GM21619 (cell line): ENCODE data around the gene PIAS1.

Source experiments
- ATAC-seq: cut with Tn5 transposase; IDR thresholded peaks from one replicate; pipeline ENCODE4 v1.9.1; 2021; ENCODE audit not compliant: unreplicated experiment

The PIAS1 gene

DNA sequence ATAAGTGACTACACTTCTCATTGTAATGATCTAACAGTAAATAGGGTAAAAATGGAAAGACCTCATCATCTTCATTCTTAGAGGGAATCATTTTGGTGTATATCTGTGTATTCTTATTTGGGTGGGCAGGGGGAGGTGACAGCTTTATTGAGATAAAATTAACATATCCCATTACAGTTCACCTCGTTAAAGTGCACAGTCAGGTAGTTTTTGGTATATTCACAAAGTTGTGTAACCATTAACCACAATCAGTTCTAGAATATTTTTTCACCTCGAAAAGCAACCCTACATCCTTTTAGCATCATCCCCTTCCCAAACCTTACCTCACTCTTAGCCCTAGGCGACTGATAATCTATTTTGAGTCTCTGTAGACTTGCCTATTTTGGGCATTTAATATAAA is 8.1 kb downstream of the PIAS1 start:
- ATAC-seq, result no peak

DNA sequence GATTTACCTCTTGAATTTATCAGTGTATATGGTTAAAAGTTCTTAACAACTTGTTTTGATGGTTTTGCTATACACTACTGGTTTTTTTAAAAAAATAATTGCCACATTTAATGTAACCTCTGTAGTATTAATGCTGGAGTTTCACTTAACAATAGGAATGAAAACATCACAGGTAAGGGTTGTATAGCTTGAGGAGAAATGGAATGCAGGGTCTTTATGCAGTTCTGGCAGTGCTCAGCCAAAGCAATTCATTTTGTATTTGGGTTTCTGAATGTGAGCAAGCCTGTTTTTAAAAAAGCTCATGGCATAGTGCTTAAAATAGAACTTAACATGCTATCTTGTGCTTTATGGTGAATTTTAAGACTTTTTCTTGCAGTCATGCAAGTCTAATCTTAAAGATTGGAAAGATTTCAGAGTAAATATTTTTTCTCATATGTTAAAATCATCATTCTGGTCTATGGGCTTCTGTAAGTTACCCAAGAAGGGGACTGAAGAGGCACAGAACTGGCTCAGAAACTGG is 8.9 kb downstream of the PIAS1 start:
- no peak for ATAC-seq

DNA sequence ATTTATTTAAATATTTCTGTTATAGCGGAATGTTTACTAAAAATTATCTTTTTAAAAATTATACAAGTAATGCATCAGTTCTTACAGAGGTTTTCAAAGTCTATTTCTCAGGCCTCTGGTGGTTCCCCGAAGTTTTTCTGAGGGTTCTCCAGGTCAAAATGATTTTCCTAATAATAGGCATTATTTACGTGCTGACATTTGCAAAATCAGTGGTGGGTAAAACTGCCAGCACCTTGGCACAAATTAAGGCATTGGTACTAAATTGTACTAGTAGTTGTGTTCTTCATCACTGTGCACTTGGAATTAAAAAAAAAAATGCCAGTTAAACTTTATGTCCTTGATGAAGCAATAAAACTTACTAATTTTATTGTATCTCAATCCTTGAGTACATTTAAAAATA is 9.5 kb downstream of the PIAS1 start:
- ATAC-seq, result no peak

DNA sequence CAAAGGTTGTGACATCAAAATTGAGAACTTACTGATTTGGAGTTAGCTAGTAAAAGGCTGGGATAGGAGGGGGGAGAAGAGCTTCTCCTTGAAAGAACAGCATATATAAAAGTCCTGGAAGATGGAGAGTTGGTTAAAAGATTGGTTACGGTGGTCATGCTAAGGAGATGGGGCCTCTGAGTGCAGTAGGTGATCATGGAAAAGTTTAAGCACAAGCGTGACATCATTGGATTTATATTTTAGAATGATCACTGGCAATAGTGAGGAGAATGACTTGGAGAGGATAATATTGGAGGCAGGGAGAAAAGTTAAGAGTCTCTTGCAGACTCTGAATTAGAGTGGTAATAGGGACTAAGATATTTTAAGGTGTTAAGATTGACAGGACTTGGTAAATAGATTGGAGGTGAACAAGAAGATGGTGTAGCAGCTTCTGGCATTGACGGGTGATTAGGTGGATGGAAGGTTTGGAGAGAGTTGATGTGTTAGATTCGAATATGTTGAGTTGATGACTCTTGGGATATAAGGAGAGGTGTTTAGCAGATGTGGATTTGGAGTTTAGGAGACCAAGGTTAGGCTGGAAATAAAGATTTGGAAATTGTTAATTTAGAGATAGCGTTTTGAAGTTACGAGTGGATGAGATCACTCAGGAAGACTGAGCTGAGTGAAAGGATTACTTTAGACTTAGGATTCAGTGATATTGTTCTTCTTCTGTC is 19.6 kb downstream of the PIAS1 start:
- ATAC-seq, result no peak

- ATAC-seq, result no peak
These were observed 21.8 kb downstream of the PIAS1 start for GRCh38 chr15:68075764-68076385.

DNA sequence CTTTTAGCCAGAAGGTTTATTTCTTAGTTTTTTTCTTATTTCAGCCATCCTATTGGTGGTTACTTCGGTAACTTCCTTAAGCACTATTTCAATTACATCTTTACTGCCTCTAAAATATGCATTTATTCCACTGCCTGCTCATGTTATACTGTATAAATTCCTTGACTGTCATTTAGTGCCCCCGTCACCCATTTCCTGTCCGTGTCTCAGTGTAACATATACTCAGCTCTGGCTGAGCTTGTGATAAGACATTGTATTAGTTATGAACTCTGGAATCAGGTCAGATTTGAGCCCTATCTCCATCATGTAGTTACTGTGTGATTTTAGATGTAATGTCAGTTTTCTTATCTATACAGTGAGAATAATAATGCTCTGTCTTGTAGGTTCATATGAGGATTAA is 24.2 kb downstream of the PIAS1 start:
- ATAC-seq, result no peak

DNA sequence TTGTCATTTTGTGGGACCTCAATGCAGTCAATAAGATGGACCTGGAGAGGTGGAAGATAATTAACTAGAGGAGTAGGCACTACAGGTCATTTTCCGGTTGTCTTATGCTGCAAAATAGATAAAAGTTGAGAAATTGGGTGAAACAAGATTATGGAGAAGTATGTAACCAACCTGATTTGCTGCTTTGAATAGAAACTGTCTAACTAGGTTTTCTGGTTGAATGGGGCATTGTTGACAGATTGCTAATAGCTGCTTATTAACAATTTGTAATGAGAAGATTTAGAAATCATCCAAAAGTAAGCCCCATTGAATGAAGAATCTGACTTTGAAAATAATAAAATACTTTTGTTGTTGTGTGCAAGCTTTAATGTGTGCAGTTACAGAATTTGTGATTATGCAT is 26.2 kb downstream of the PIAS1 start:
- no peak for ATAC-seq

GRCh38 chr15:68080783-68081182 is 26.7 kb downstream of the PIAS1 start:
- no peak for ATAC-seq

DNA sequence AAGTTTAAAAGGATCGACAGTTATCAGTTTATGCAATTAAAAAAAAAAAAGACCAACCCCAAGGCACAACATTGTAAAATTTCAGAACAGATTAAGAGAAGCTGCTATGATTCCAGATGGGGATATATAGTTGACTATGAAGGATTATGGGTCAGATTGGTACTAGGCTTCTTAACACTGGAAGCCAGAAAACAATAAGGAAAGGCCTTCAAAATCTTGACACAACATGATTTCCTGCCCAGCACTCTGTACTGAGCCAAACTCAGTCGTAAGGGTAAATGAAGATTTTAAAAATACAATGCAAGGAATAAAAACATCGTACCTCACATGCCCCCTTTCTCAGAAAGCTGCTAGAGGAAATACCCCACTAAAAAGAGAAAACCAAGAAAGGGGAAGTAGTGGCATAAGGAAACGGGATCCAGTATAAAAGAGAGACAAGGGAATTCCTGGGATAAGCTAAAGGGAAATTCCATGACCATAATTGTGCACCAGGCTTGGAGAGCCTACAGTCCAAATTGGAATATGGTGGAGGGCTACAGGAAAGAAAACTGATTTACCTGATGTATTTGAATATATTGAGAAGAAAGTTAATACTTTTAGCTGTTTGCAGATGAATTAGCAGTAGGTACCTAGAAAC is 27.9 kb downstream of the PIAS1 start:
- no peak for ATAC-seq

DNA sequence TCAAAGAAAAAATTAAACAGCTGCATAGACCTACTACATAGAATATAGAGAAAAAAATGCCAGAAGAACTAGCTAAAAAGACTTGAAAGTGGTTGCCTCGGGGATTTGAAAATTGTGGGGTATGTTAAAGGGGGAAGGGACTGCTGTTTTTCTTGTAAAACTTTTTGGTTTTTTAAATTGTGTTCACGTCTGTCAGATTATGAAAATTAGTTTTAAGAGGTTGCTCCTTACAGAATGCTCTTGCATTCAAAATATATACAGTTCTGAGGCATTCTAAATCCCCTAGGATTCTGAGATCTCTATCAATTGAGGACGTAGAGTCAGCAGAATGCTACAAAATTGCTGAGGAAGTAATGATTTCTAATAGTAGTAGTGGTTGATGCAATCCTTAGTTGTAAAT is 28.6 kb downstream of the PIAS1 start:
- ATAC-seq, result no peak

DNA sequence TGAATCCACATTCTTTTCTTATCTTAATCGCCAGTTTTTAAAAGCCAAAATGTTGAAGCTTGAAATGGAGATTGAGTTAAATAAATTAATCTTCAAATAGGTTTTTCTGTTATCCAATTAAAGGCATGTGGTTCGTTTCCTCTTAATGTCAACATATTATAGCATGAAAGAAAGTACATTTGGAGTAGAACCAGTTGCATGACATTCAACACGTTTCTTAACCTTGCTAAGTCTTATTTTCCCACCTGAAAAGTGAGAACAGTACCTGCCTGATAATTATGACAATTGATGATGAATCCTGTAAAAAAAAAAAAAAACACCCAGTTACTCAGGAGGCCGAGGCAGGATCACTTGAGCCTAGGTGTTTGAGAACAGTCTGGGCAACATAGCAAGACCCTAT is 29.3 kb downstream of the PIAS1 start:
- no peak for ATAC-seq

- no peak for ATAC-seq
These were observed 30.9 kb downstream of the PIAS1 start for GRCh38 chr15:68085052-68085451.

DNA sequence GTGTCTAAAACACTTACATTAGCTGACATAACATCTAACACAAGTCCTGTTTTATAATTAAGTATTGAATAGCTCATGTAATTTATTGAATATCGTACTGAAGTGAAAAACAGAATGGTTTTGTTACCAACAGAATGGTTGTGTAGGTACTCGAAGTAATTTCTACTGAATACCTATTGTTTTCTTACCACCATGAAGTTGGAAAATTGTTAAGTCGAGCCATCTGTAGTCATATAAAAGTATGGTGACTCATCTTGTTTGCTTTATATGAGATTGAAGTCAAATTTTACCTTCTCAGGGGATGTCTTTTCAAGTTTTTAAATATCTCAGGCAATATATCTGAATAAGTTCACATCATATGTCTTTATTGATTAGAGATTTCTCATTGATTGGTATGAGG is 37.6 kb downstream of the PIAS1 start:
- no peak for ATAC-seq

DNA sequence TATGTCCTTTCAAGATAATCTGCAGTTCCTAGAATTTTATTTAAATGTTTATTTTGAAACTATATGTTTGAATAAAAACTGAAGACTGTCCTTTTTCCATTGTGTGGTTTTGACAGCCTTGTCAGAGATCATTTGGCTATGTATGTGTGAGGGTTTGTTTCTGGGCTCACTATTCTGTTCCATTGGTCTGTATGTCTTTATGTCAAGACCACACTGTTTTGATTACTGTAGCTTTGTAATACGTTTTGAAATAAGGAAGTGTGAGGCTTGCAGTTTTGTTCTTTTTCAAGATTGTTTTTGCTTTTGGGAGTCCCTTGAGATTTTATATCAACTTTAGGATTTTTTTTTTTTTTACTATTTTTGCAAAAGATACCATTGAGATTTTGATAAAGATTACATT is 42.0 kb downstream of the PIAS1 start:
- no peak for ATAC-seq

GRCh38 chr15:68097029-68097428 is 42.9 kb downstream of the PIAS1 start:
- ATAC-seq, result no peak

GRCh38 chr15:68098465-68098864 is 44.4 kb downstream of the PIAS1 start:
- no peak for ATAC-seq

DNA sequence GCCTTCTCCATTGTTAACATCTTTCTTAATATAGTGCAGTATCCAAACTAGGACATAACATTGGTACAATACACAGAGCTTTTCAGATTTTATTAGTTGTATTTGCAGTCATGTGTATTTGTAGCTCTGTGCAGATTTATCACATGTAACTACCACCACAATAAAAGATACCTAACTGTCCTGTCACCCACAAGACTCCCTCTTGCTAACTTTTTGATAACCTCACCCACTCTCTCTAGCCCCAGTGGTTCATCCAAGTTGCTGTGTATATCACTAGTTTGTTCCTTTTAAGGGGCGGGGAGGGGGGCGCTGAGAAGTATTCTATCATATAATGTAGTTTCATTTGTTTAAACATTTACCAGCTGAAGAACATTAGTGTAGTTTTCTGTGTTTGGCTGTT is 46.1 kb downstream of the PIAS1 start:
- no peak for ATAC-seq

GRCh38 chr15:68103603-68104002 is 49.5 kb downstream of the PIAS1 start:
- no peak for ATAC-seq

- no peak for ATAC-seq
These were observed 52.5 kb downstream of the PIAS1 start for GRCh38 chr15:68106656-68107055.

DNA sequence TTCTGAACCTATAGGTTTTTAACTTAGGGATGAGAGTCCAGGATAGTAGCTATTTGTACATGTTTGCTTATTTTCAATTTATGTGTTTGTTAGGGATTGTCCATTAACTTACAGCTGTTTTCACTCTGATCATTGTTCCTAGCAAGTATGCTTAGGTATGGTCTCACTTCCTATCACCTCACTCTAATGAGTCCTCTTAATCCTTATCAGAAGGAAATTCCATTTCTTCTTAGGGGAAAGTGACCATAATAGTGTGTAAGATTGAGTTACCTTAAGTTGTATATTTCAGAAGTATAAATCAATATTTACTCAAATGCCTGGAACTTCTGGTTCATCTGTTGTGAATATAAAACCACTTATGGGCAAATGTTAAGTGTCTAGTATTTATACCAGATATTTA is 53.0 kb downstream of the PIAS1 start:
- ATAC-seq, result no peak

- ATAC-seq, result no peak
These were observed 58.6 kb downstream of the PIAS1 start for GRCh38 chr15:68112706-68113105.

DNA sequence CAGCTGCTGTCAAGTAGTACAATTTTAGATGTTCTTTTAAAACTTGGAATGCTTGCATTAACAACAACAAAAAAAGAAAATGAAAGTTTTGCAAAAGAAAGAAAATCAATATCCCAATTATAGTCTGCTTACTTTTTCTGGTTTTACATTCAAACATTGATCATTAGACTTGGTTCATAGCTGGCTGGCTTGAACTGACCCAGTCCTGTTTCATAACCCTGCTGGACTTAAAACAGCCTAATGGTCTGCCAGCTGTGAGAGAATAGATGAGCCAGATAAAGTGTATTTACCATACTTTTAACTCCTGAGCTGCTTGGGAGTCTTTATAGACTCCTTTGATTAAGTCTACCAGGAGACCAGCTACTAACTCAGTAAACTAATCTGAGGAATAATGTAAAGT is 59.2 kb downstream of the PIAS1 start:
- ATAC-seq, result no peak
